ENCODE data around the gene ARID1B.

Gene ARID1B

GRCh38 chr6:157222201-157222981 lies 445.2 kb downstream of the ARID1B start:
- Histone ChIP-seq H3K27ac (no peak overlapping the region), H3K9ac (no peak overlapping the region), H3K4me1 (peaks cover 2% of the 10 kb centered on the region), H3K27me3 (ENCODE audit: control insufficient read depth, insufficient read depth, low read length) (no peaks in the 10 kb centered on the region), H3K79me2 (no peaks in the 10 kb centered on the region), H3K4me3 (ENCODE audit: low read depth, low read length) (no peak overlapping the region), H3K4me2 (ENCODE audit: low read length) (no peak overlapping the region), H2AFZ (no peak overlapping the region), H3K9me3 (ENCODE audit: control insufficient read depth, low read length) (no peaks in the 10 kb centered on the region), H3K36me3 (ENCODE audit: control insufficient read depth, insufficient read depth, low read length) (no peaks in the 10 kb centered on the region)
- TF ChIP-seq CTCF (IDR thresholded peaks at IDR 0.05): no peak

GRCh38 chr6:157223021-157223430 lies 445.8 kb downstream of the ARID1B start:
- Histone ChIP-seq H3K4me1 (peaks cover 2% of the 10 kb centered on the region), H3K4me2 (ENCODE audit: low read length) (no peak overlapping the region), H3K79me2 (no peaks in the 10 kb centered on the region), H2AFZ (no peak overlapping the region), H3K9ac (no peak overlapping the region), H3K36me3 (ENCODE audit: control insufficient read depth, insufficient read depth, low read length) (no peaks in the 10 kb centered on the region), H3K4me3 (ENCODE audit: low read depth, low read length) (no peak overlapping the region), H3K27me3 (ENCODE audit: control insufficient read depth, insufficient read depth, low read length) (no peaks in the 10 kb centered on the region), H3K9me3 (ENCODE audit: control insufficient read depth, low read length) (no peaks in the 10 kb centered on the region), H3K27ac (no peak overlapping the region)
- no peak for TF ChIP-seq CTCF (IDR thresholded peaks at IDR 0.05)

- TF ChIP-seq CTCF (IDR thresholded peaks at IDR 0.05): no peak
- Histone ChIP-seq H3K4me3 (ENCODE audit: low read depth, low read length) (no peak overlapping the region), H3K27ac (no peak overlapping the region)
Measured at GRCh38 chr6:157223511-157223910, 446.3 kb downstream of the ARID1B start.

DNA sequence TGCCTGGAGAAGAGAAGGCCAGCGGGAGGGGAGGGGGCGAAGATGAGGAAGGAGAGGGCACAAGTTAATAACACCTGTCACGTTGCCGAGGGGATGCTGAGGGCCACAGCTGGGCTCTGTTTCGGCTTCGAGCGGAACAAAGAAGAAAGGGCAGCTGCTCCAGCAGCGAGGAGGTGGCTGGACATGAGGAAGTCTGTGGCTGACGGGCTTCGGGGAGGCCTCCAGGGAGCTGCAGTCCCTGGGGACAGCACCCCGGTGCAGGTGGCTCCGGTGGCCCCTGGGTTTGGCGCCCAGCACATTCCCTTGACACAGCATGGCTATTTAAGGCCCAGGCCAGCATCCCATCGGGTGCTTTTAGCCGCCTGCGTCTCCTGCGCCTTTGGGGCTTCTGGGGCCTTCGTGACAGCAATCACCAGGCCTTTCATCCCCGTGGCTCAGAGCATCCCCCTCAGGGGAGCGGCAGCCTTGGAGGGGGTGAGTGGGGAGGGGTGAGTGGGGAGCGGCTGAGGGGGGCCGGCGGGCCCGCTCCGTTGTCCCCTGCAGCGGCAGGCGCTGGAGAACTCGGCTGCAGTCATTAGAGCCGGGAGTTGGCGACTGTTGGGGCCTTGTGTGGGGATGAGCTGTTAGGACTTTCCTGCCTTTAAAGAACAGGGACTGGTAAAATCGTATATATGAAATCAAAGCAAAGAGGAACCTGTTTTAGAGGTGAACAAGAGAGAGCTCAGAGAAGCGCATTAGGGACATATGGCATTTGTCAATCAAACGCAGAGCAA lies 447.2 kb downstream of the ARID1B start:
- no peaks in the 10 kb centered on the region for H3K79me2 ChIP-seq
- no peaks in the 10 kb centered on the region for H3K36me3 ChIP-seq (ENCODE audit: control insufficient read depth, insufficient read depth, low read length)
- H3K9ac ChIP-seq: no peak overlapping the region
- H3K4me1 ChIP-seq: peaks cover 2% of the 10 kb centered on the region
- H3K27ac ChIP-seq: no peak overlapping the region
- no peak overlapping the region for H2AFZ ChIP-seq
- TF ChIP-seq CTCF (IDR thresholded peaks at IDR 0.05): no peak
- H3K27me3 ChIP-seq (ENCODE audit: control insufficient read depth, insufficient read depth, low read length): no peaks in the 10 kb centered on the region
- no peaks in the 10 kb centered on the region for H3K9me3 ChIP-seq (ENCODE audit: control insufficient read depth, low read length)
- no peak overlapping the region for H3K4me2 ChIP-seq (ENCODE audit: low read length)
- H3K4me3 ChIP-seq (ENCODE audit: low read depth, low read length): no peak overlapping the region

More at GRCh38 chr6:157223511-157223910, 446.3 kb downstream of the ARID1B start:
- Histone ChIP-seq H2AFZ (no peak overlapping the region), H3K9ac (no peak overlapping the region), H3K4me1 (peaks cover 2% of the 10 kb centered on the region), H3K27me3 (ENCODE audit: control insufficient read depth, insufficient read depth, low read length) (no peaks in the 10 kb centered on the region), H3K79me2 (no peaks in the 10 kb centered on the region), H3K9me3 (ENCODE audit: control insufficient read depth, low read length) (no peaks in the 10 kb centered on the region), H3K36me3 (ENCODE audit: control insufficient read depth, insufficient read depth, low read length) (no peaks in the 10 kb centered on the region), H3K4me2 (ENCODE audit: low read length) (no peak overlapping the region)
